ENCODE results near the gene PPP1R1C.

PPP1R1C gene

DNA sequence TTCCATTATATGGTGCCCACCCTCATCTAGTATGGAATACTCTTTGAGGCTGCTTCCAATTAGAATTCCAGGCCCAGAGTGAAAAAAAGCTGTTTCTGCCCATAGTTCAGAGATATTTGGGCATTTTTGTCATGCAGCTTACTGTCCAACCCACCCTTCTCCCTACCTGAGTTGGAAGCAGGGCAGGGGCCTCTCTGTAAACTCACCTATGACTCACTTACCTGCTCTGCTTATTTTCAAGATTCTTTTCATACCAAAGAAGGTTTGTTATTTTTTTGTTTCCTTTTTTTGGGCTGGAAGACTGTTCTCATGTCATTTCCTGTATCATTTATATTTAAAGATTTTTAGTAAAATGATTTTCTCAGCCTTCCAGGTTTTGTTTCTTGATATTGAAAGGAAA is 38.4 kb upstream of the PPP1R1C start:
- DNase-seq (ENCODE audit: low read depth): no peak
- H3K4me3 ChIP-seq (ENCODE audit: low read depth, low read length): no peak overlapping the region
- TF ChIP-seq CTCF (IDR thresholded peaks at IDR 0.05; ENCODE audit: control insufficient read depth, extremely low read depth, insufficient read depth): no peak

GRCh38 chr2:181948227-181948626 is 37.4 kb upstream of the PPP1R1C start:
- no peak overlapping the region for H3K4me3 ChIP-seq (ENCODE audit: low read depth, low read length)
- DNase-seq (ENCODE audit: low read depth): no peak
- no peak for TF ChIP-seq CTCF (IDR thresholded peaks at IDR 0.05; ENCODE audit: control insufficient read depth, extremely low read depth, insufficient read depth)

- no peak for DNase-seq (ENCODE audit: low read depth)
- TF ChIP-seq CTCF (IDR thresholded peaks at IDR 0.05; ENCODE audit: control insufficient read depth, extremely low read depth, insufficient read depth): no peak
- H3K4me3 ChIP-seq (ENCODE audit: low read depth, low read length): no peak overlapping the region
Measured at GRCh38 chr2:181949047-181949446, 36.6 kb upstream of the PPP1R1C start.

- DNase-seq (ENCODE audit: low read depth): no peak
- no peak overlapping the region for H3K4me3 ChIP-seq (ENCODE audit: low read depth, low read length)
Measured at GRCh38 chr2:181952404-181953226, 33.0 kb upstream of the PPP1R1C start.

DNA sequence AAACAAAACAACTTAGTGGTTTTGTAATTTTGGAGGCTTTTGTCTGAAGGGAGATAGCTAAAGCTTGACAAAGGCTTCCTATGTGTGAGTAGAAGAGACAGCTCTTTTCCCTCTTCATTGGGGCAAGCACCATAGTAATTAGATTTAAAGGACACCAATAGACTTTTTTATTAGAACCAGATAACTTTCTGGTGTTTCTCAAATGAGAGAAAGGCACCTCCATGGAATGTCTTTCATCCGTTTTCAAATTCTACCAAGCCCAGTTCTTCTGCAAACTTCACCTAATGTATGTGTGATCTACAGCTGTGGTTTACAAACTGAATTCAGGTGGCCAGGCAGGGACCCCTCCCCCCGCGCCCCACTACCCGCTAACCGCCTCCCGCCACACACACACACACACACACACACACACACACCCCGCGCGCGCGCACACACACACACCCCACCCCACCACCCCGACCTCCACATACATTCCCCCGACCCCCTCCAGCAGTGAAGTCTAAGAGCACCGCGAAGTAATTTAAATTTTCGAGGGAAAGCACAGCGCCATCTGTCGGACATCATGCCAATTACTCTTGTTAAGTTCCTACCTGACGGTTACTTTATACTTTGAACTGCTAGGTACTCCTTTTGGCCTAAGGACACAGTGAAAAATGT is 31.6 kb upstream of the PPP1R1C start:
- peak; percentile 23 for DNase-seq (ENCODE audit: low read depth)
- no peak overlapping the region for H3K4me3 ChIP-seq (ENCODE audit: low read depth, low read length)
- TF ChIP-seq CTCF (IDR thresholded peaks at IDR 0.05; ENCODE audit: control insufficient read depth, extremely low read depth, insufficient read depth): peak; percentile 49

More at GRCh38 chr2:181952404-181953226, 33.0 kb upstream of the PPP1R1C start:
- no peak for TF ChIP-seq CTCF (IDR thresholded peaks at IDR 0.05; ENCODE audit: control insufficient read depth, extremely low read depth, insufficient read depth)

GRCh38 chr2:181954538-181954883 is 31.1 kb upstream of the PPP1R1C start:
- no peak for TF ChIP-seq CTCF (IDR thresholded peaks at IDR 0.05; ENCODE audit: control insufficient read depth, extremely low read depth, insufficient read depth)
- H3K4me3 ChIP-seq (ENCODE audit: low read depth, low read length): no peak overlapping the region
- no peak for DNase-seq (ENCODE audit: low read depth)
